ENCODE measurements around the gene SFSWAP. TPM values are rescaled to one million over a fixed set of nuclear protein-coding genes. Genes with fewer than 3 reads are reported as not detected.
A peak's percentile ranks its signal among the peaks of the same experiment; 100 is the strongest.

Gene SFSWAP
- total RNA-seq, 1 donor from 2014 or later = 18.2 TPM

- no peak overlapping the region for H3K4me3 ChIP-seq (ENCODE audit: low read depth, low read length)
- DNase-seq (ENCODE audit: low read depth) (no peak), FAIRE-seq (no peak)
- H3K27me3 ChIP-seq (ENCODE audit: control insufficient read depth, insufficient read depth, low read length) = no peaks in the 10 kb centered on the region
- no peak for TF ChIP-seq CTCF (IDR thresholded peaks at IDR 0.05; ENCODE audit: insufficient read depth, low read length, severe bottlenecking)
- H3K36me3 ChIP-seq (ENCODE audit: control insufficient read depth, insufficient read depth, low read length) = no peaks in the 10 kb centered on the region
Measured at GRCh38 chr12:131693149-131693548, 17.7 kb upstream of the SFSWAP start.

GRCh38 chr12:131694116-131694838, 16.6 kb upstream of the SFSWAP start:
- no peak for DNase-seq (ENCODE audit: low read depth)
- no peaks in the 10 kb centered on the region for H3K27me3 ChIP-seq (ENCODE audit: control insufficient read depth, insufficient read depth, low read length)
- no peak overlapping the region for H3K4me3 ChIP-seq (ENCODE audit: low read depth, low read length)
- H3K36me3 ChIP-seq (ENCODE audit: control insufficient read depth, insufficient read depth, low read length) = no peaks in the 10 kb centered on the region
- no peak for FAIRE-seq
- no peak for TF ChIP-seq CTCF (IDR thresholded peaks at IDR 0.05; ENCODE audit: insufficient read depth, low read length, severe bottlenecking)

- no peaks in the 10 kb centered on the region for H3K36me3 ChIP-seq (ENCODE audit: control insufficient read depth, insufficient read depth, low read length)
- TF ChIP-seq CTCF (IDR thresholded peaks at IDR 0.05; ENCODE audit: insufficient read depth, low read length, severe bottlenecking) = no peak
- no peaks in the 10 kb centered on the region for H3K27me3 ChIP-seq (ENCODE audit: control insufficient read depth, insufficient read depth, low read length)
- DNase-seq (ENCODE audit: low read depth) (no peak), FAIRE-seq (no peak)
- no peak overlapping the region for H3K4me3 ChIP-seq (ENCODE audit: low read depth, low read length)
Measured at GRCh38 chr12:131695968-131696367, 14.9 kb upstream of the SFSWAP start.

- H3K4me3 ChIP-seq (ENCODE audit: low read depth, low read length) = no peak overlapping the region
- no peak for FAIRE-seq
Measured at GRCh38 chr12:131698286-131698685, 12.6 kb upstream of the SFSWAP start.

GRCh38 chr12:131699434-131699833, 11.5 kb upstream of the SFSWAP start:
- no peak overlapping the region for H3K4me3 ChIP-seq (ENCODE audit: low read depth, low read length)
- H3K36me3 ChIP-seq (ENCODE audit: control insufficient read depth, insufficient read depth, low read length) = no peaks in the 10 kb centered on the region
- peak; percentile 65 for DNase-seq (ENCODE audit: low read depth)
- TF ChIP-seq CTCF (IDR thresholded peaks at IDR 0.05; ENCODE audit: insufficient read depth, low read length, severe bottlenecking) = no peak
- no peaks in the 10 kb centered on the region for H3K27me3 ChIP-seq (ENCODE audit: control insufficient read depth, insufficient read depth, low read length)
- FAIRE-seq = no peak

More at GRCh38 chr12:131698286-131698685, 12.6 kb upstream of the SFSWAP start:
- DNase-seq (ENCODE audit: low read depth) = no peak
- TF ChIP-seq CTCF (IDR thresholded peaks at IDR 0.05; ENCODE audit: insufficient read depth, low read length, severe bottlenecking) = no peak
- no peaks in the 10 kb centered on the region for H3K27me3 ChIP-seq (ENCODE audit: control insufficient read depth, insufficient read depth, low read length)
- no peaks in the 10 kb centered on the region for H3K36me3 ChIP-seq (ENCODE audit: control insufficient read depth, insufficient read depth, low read length)

- no peak for DNase-seq (ENCODE audit: low read depth)
- no peak for FAIRE-seq
- no peak overlapping the region for H3K4me3 ChIP-seq (ENCODE audit: low read depth, low read length)
- TF ChIP-seq CTCF (IDR thresholded peaks at IDR 0.05; ENCODE audit: insufficient read depth, low read length, severe bottlenecking) = no peak
- no peaks in the 10 kb centered on the region for H3K36me3 ChIP-seq (ENCODE audit: control insufficient read depth, insufficient read depth, low read length)
- H3K27me3 ChIP-seq (ENCODE audit: control insufficient read depth, insufficient read depth, low read length) = no peaks in the 10 kb centered on the region
Measured at GRCh38 chr12:131700271-131700670, 10.6 kb upstream of the SFSWAP start.
